GM21360 (cell line): ENCODE data around the gene NSD1.
"Not testable (repeated sequence)": the region's sequence is repeated elsewhere in the genome, so short reads cannot be mapped to it uniquely, and the experiment has no call there.

Experiments
- ATAC-seq: cut with Tn5 transposase; IDR thresholded peaks from one replicate; pipeline ENCODE4 v1.9.1; 2021; ENCODE audit warnings: mild to moderate bottlenecking, moderate library complexity; ENCODE audit not compliant: unreplicated experiment

The NSD1 gene

GRCh38 chr5:177222269-177222668, 88.7 kb downstream of the NSD1 start:
- no peak for ATAC-seq

GRCh38 chr5:177225798-177226197, 92.2 kb downstream of the NSD1 start:
- no peak for ATAC-seq

GRCh38 chr5:177226860-177227259, 93.3 kb downstream of the NSD1 start:
- no peak for ATAC-seq

- ATAC-seq = no peak
These were observed 95.2 kb downstream of the NSD1 start for GRCh38 chr5:177228751-177229150.

GRCh38 chr5:177230660-177231059, 97.1 kb downstream of the NSD1 start:
- no peak for ATAC-seq

GRCh38 chr5:177231479-177232250, 98.1 kb downstream of the NSD1 start:
- ATAC-seq = no peak

GRCh38 chr5:177232358-177232757, 98.8 kb downstream of the NSD1 start:
- no peak for ATAC-seq

- ATAC-seq = no peak
These were observed 99.2 kb downstream of the NSD1 start for GRCh38 chr5:177232761-177233160.

GRCh38 chr5:177233206-177233605, 99.6 kb downstream of the NSD1 start:
- ATAC-seq = no peak

GRCh38 chr5:177233802-177234201, 100.2 kb downstream of the NSD1 start:
- ATAC-seq = no peak

- ATAC-seq = no peak
These were observed 101.3 kb downstream of the NSD1 start for GRCh38 chr5:177234841-177235240.

GRCh38 chr5:177241768-177242167, 108.2 kb downstream of the NSD1 start:
- no peak for ATAC-seq

- no peak for ATAC-seq
These were observed 108.7 kb downstream of the NSD1 start for GRCh38 chr5:177242304-177242703.

GRCh38 chr5:177249761-177250537, 116.4 kb downstream of the NSD1 start:
- ATAC-seq = no peak

- no peak for ATAC-seq
These were observed 119.7 kb downstream of the NSD1 start for GRCh38 chr5:177253252-177253651.

GRCh38 chr5:177256296-177256695, 122.7 kb downstream of the NSD1 start:
- no peak for ATAC-seq

- not testable (repeated sequence) for ATAC-seq
These were observed 125.1 kb downstream of the NSD1 start for GRCh38 chr5:177258711-177259110.

GRCh38 chr5:177260961-177261360, 127.4 kb downstream of the NSD1 start:
- no peak for ATAC-seq

- ATAC-seq = no peak
These were observed 127.9 kb downstream of the NSD1 start for GRCh38 chr5:177261510-177261909.

- ATAC-seq = no peak
These were observed 130.6 kb downstream of the NSD1 start for GRCh38 chr5:177264178-177264577.

- ATAC-seq = no peak
These were observed 131.8 kb downstream of the NSD1 start for GRCh38 chr5:177265395-177265794.

- no peak for ATAC-seq
These were observed 135.8 kb downstream of the NSD1 start for GRCh38 chr5:177269232-177269895.
